Smooth muscle cell (in vitro differentiated cells): ENCODE data around the gene GFY. TPM values are rescaled to one million over a fixed set of nuclear protein-coding genes. Genes with fewer than 3 reads are reported as not detected.

Source experiments
- DNase-seq: peaks from one replicate; lab custom pipeline; 2025; ENCODE audit not compliant: unreplicated experiment; lab: John Stamatoyannopoulos, UW
- H2AFZ ChIP-seq: fragments of 200-600 bp; sonication (generic); 2 replicates; pipeline ENCODE4 v1.6.0; 2016; ENCODE audit warnings: antibody characterized with exemption, low read depth, mild to moderate bottlenecking
- H3F3A ChIP-seq: fragments of 200-600 bp; sonication (generic); 2 replicates; pipeline ENCODE4 v1.6.0; 2017; ENCODE audit warnings: antibody characterized with exemption, low read depth
- H3K27ac ChIP-seq: fragments of 200-600 bp; sonication (generic); 2 replicates; pipeline ENCODE4 v1.5.1; 2016; ENCODE audit warnings: low read depth, mild to moderate bottlenecking
- H3K27me3 ChIP-seq: fragments of 200-600 bp; sonication (generic); 2 replicates; pipeline ENCODE4 v1.6.1; 2016; ENCODE audit warnings: low read depth, mild to moderate bottlenecking
- H3K36me3 ChIP-seq: fragments of 200-600 bp; sonication (generic); 2 replicates; pipeline ENCODE4 v1.5.1; 2016; ENCODE audit warnings: low read depth
- H3K4me1 ChIP-seq: fragments of 200-600 bp; sonication (generic); 2 replicates; pipeline ENCODE4 v1.5.1; 2016; ENCODE audit warnings: low read depth
- H3K4me2 ChIP-seq: fragments of 200-600 bp; sonication (generic); 2 replicates; pipeline ENCODE4 v1.6.0; 2016; ENCODE audit warnings: mild to moderate bottlenecking
- H3K4me3 ChIP-seq: fragments of 200-600 bp; sonication (generic); 2 replicates; pipeline ENCODE4 v1.5.1; 2016; ENCODE audit warnings: mild to moderate bottlenecking
- H3K79me2 ChIP-seq: fragments of 200-600 bp; sonication (generic); 2 replicates; pipeline ENCODE4 v1.6.0; 2016; ENCODE audit warnings: low read depth, mild to moderate bottlenecking
- H3K9ac ChIP-seq: fragments of 200-600 bp; sonication (generic); 2 replicates; pipeline ENCODE4 v1.6.0; 2016; ENCODE audit warnings: low read depth
- H3K9me3 ChIP-seq: fragments of 200-600 bp; sonication (generic); replicated peaks from 2 replicates; pipeline ENCODE4 v1.5.1; 2016; ENCODE audit warnings: low read depth
- H4K20me1 ChIP-seq: fragments of 200-600 bp; sonication (generic); 2 replicates; pipeline ENCODE4 v1.6.0; 2016; ENCODE audit warnings: low read depth
- WGBS: methylation state at CpG from one replicate; pipeline ENCODE4 v1.1.7; 2016; ENCODE audit warnings: low lambda C conversion rate; 5-methylcytosine and 5-hydroxymethylcytosine counted together
- polyA plus RNA-seq: library from polyadenylated mRNA; unstranded; fragments of >200 nt; fragmentation: Nextera tagmentation; extraction: Ambion mirVana; gene quantifications from 2 replicates; pipeline ENCODE4 v1.2.1, GENCODE V29; 2016
- total RNA-seq: library from RNA; depleted of rRNA; stranded (reverse); fragments of >200 nt; gene quantifications from 2 replicates; pipeline ENCODE4 v1.2.3, GENCODE V29; 2014
- TF ChIP-seq, protein P1 (sequence below): fragments of 200-600 bp; sonication (generic); IDR thresholded peaks from 2 replicates; pipeline ENCODE4 v1.5.1; 2017; ENCODE audit warnings: borderline replicate concordance, mild to moderate bottlenecking, antibody characterized with exemption; ENCODE audit not compliant: insufficient read depth, poor library complexity, severe bottlenecking

Gene GFY
- total and polyA plus RNA-seq, 2 experiments from 2014 or later: not detected

GRCh38 chr19:49428547-49429451 lies 3.6 kb downstream of the GFY start:
- H3F3A ChIP-seq: no peaks in the 10 kb centered on the region
- no peak overlapping the region for H3K27ac ChIP-seq
- H3K4me3 ChIP-seq: peak overlapping the region; percentile 34
- H3K79me2 ChIP-seq: no peaks in the 10 kb centered on the region
- no peak overlapping the region for H2AFZ ChIP-seq
- no peak overlapping the region for H3K9ac ChIP-seq
- H3K9me3 ChIP-seq: no peaks in the 10 kb centered on the region
- no peaks in the 10 kb centered on the region for H3K36me3 ChIP-seq
- no peaks in the 10 kb centered on the region for H4K20me1 ChIP-seq
- H3K4me1 ChIP-seq: peaks cover 6% of the 10 kb centered on the region
- TF ChIP-seq, protein P1, sequence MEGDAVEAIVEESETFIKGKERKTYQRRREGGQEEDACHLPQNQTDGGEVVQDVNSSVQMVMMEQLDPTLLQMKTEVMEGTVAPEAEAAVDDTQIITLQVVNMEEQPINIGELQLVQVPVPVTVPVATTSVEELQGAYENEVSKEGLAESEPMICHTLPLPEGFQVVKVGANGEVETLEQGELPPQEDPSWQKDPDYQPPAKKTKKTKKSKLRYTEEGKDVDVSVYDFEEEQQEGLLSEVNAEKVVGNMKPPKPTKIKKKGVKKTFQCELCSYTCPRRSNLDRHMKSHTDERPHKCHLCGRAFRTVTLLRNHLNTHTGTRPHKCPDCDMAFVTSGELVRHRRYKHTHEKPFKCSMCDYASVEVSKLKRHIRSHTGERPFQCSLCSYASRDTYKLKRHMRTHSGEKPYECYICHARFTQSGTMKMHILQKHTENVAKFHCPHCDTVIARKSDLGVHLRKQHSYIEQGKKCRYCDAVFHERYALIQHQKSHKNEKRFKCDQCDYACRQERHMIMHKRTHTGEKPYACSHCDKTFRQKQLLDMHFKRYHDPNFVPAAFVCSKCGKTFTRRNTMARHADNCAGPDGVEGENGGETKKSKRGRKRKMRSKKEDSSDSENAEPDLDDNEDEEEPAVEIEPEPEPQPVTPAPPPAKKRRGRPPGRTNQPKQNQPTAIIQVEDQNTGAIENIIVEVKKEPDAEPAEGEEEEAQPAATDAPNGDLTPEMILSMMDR: no peak
- no peak for DNase-seq
- 31% methylated on average over 14 of the region's 29 CpGs for WGBS
- peaks cover 100% of the 10 kb centered on the region for H3K27me3 ChIP-seq
- H3K4me2 ChIP-seq: peak overlapping the region; percentile 84

DNA sequence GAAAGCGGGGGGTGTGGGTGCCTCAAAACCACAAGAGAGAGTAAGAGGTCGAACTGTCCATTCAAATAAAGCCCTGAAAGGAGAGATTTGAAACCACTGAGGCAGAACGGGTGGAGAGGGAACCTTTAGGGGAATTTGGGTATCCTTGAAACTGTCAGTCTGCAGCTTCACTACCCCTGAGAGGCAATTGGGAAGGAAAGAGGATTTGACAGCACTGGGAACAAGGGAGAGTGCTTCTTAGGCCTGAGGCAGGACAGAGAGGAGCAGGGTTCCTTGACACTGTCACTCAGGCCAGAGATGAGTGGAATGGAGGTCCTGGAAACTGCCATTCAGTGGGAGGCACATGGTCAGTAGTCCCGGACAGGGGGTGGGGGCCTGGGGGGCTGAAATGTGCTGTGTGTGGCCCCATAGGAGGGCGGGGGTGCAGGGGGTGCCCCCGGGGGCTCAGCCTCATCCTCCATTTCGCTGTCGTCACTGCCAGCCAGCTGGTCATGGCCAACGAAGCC lies 5.0 kb downstream of the GFY start:
- H2AFZ ChIP-seq: no peak overlapping the region
- 83% methylated on average over 7 of the region's 9 CpGs for WGBS

GRCh38 chr19:49430678-49431329 lies 5.6 kb downstream of the GFY start:
- H3K36me3 ChIP-seq: no peaks in the 10 kb centered on the region
- H2AFZ ChIP-seq: no peak overlapping the region
- no peak overlapping the region for H3K27ac ChIP-seq
- H3K27me3 ChIP-seq: peaks cover 100% of the 10 kb centered on the region
- 85% methylated on average over 28 of the region's 28 CpGs for WGBS
- no peaks in the 10 kb centered on the region for H3K79me2 ChIP-seq
- TF ChIP-seq, protein P1: no peak
- no peaks in the 10 kb centered on the region for H3K9me3 ChIP-seq
- no peak overlapping the region for H3K4me2 ChIP-seq
- peaks cover 6% of the 10 kb centered on the region for H3K4me1 ChIP-seq
- no peak for DNase-seq
- no peaks in the 10 kb centered on the region for H4K20me1 ChIP-seq
- no peaks in the 10 kb centered on the region for H3F3A ChIP-seq
- no peak overlapping the region for H3K4me3 ChIP-seq
- H3K9ac ChIP-seq: no peak overlapping the region

More for the DNA sequence above, 5.0 kb downstream of the GFY start:
- Histone ChIP-seq H3K9ac (no peak overlapping the region), H3K36me3 (no peaks in the 10 kb centered on the region), H3K9me3 (no peaks in the 10 kb centered on the region), H3K79me2 (no peaks in the 10 kb centered on the region), H3K4me1 (peaks cover 6% of the 10 kb centered on the region), H3K27ac (no peak overlapping the region), H3K27me3 (peaks cover 100% of the 10 kb centered on the region), H3K4me3 (no peak overlapping the region), H3K4me2 (no peak overlapping the region), H4K20me1 (no peaks in the 10 kb centered on the region), H3F3A (no peaks in the 10 kb centered on the region)
- TF ChIP-seq, protein P1: no peak
- DNase-seq: no peak
